Cardiac muscle cell (in vitro differentiated cells and primary cell): ENCODE results near the gene GAMT. TPM values are rescaled to one million over a fixed set of nuclear protein-coding genes. Genes with fewer than 3 reads are reported as not detected.

Experiments
- DNase-seq, 2 donors: peaks; one replicate each; pipeline versions ENCODE4 v3.0.0 to v3.0.0-alpha.2; 2010 to 2017; ENCODE audit warnings: low read depth in 1 of 2, low spot score in 1 of 2
- H3K27ac ChIP-seq: fragments of 200-600 bp; sonication (generic); 2 replicates; pipeline ENCODE4 v1.5.1; 2016
- H3K27me3 ChIP-seq: fragments of 200-600 bp; sonication (generic); 2 replicates; pipeline ENCODE4 v1.6.0; 2016; ENCODE audit warnings: control low read depth
- H3K36me3 ChIP-seq: fragments of 200-600 bp; sonication (generic); 2 replicates; pipeline ENCODE4 v1.5.1; 2016; ENCODE audit warnings: control low read depth
- H3K4me1 ChIP-seq: fragments of 200-600 bp; sonication (generic); 2 replicates; pipeline ENCODE4 v1.8.1; 2017; ENCODE audit warnings: low read depth, mild to moderate bottlenecking, mixed run types
- H3K4me3 ChIP-seq: fragments of 200-600 bp; sonication (generic); 2 replicates; pipeline ENCODE4 v1.5.1; 2016; ENCODE audit warnings: mild to moderate bottlenecking
- H3K9me3 ChIP-seq: fragments of 200-600 bp; sonication (generic); 2 replicates; pipeline ENCODE4 v1.5.1; 2017; ENCODE audit warnings: low read depth, mild to moderate bottlenecking, control low read depth
- CTCF ChIP-seq: IDR thresholded peaks from 2 replicates; pipeline ENCODE4 v1.5.1; 2012; ENCODE audit warnings: low read depth, mild to moderate bottlenecking, low read length
- polyA plus RNA-seq: library from polyadenylated mRNA; unstranded; fragments of >200 nt; fragmentation: Nextera tagmentation; extraction: Ambion mirVana; gene quantifications from 2 replicates; pipeline ENCODE4 v1.2.1, GENCODE V29; 2016
- total RNA-seq: library from RNA; depleted of rRNA; stranded (reverse); fragments of >200 nt; gene quantifications from 2 replicates; pipeline ENCODE4 v1.2.3, GENCODE V29; 2016

The GAMT gene
- total and polyA plus RNA-seq, 2 experiments from 2014 or later, result 180 to 231 TPM

GRCh38 chr19:1383017-1383311, 18.4 kb downstream of the GAMT start:
- Histone ChIP-seq H3K36me3 (no peaks in the 10 kb centered on the region), H3K4me3 (no peak overlapping the region), H3K27ac (no peak overlapping the region), H3K27me3 (no peaks in the 10 kb centered on the region), H3K4me1 (peaks cover 5% of the 10 kb centered on the region), H3K9me3 (no peaks in the 10 kb centered on the region)
- DNase-seq, result no peak
- TF ChIP-seq CTCF, result no peak

- Histone ChIP-seq H3K4me3 (no peak overlapping the region), H3K27ac (no peak overlapping the region), H3K4me1 (peaks cover 5% of the 10 kb centered on the region), H3K36me3 (no peaks in the 10 kb centered on the region), H3K9me3 (no peaks in the 10 kb centered on the region), H3K27me3 (no peaks in the 10 kb centered on the region)
- TF ChIP-seq CTCF, result no peak
- DNase-seq, result no peak
Measured at GRCh38 chr19:1382250-1382649, 19.1 kb downstream of the GAMT start.

GRCh38 chr19:1379961-1380489, 21.3 kb downstream of the GAMT start:
- no peak for TF ChIP-seq CTCF
- H3K4me3 ChIP-seq, result no peak overlapping the region
- DNase-seq, result no peak

GRCh38 chr19:1379126-1379905, 22.0 kb downstream of the GAMT start:
- Histone ChIP-seq H3K27me3 (no peaks in the 10 kb centered on the region), H3K9me3 (no peaks in the 10 kb centered on the region), H3K36me3 (no peaks in the 10 kb centered on the region), H3K4me3 (no peak overlapping the region), H3K4me1 (peaks cover 5% of the 10 kb centered on the region), H3K27ac (no peak overlapping the region)
- no peak for TF ChIP-seq CTCF
- DNase-seq, result no peak

More at GRCh38 chr19:1379961-1380489, 21.3 kb downstream of the GAMT start:
- peaks cover 5% of the 10 kb centered on the region for H3K4me1 ChIP-seq
- H3K27me3 ChIP-seq, result no peaks in the 10 kb centered on the region
- H3K27ac ChIP-seq, result no peak overlapping the region
- no peaks in the 10 kb centered on the region for H3K9me3 ChIP-seq
- H3K36me3 ChIP-seq, result no peaks in the 10 kb centered on the region

GRCh38 chr19:1377965-1378785, 23.2 kb downstream of the GAMT start:
- H3K4me1 ChIP-seq, result peaks cover 5% of the 10 kb centered on the region
- no peaks in the 10 kb centered on the region for H3K27me3 ChIP-seq
- no peak overlapping the region for H3K4me3 ChIP-seq
- no peak for DNase-seq
- H3K27ac ChIP-seq, result no peak overlapping the region
- H3K9me3 ChIP-seq, result no peaks in the 10 kb centered on the region
- peaks cover 7% of the 10 kb centered on the region for H3K36me3 ChIP-seq
- no peak for TF ChIP-seq CTCF
